GM12878 (cell line): Measurements from ENCODE around the gene GNPDA2. TPM values are rescaled to one million over a fixed set of nuclear protein-coding genes. Genes with fewer than 3 reads are reported as not detected.

ENCODE experiments used
- ATAC-seq: fragments of 200-7000 bp; cut with Tn5 transposase; 3 replicates; pipeline ENCODE4 v1.9.1; 2020; ENCODE audit warnings: mild to moderate bottlenecking, moderate library complexity
- BruUV-seq: library from RNA; stranded (reverse); fragments of 400-500 nt; replicated peaks from 2 replicates; lab custom pipeline; 2021; lab: Mats Ljungman, UMichigan
- CTCF ChIA-PET: fragments of 300-600 bp; sonication (Branson Sonifier 250); formaldehyde crosslinking; extraction: SDS; loops from one replicate; lab custom pipeline; 2021; ENCODE audit warnings: inconsistent platforms; lab: Yijun Ruan, JAX
- POLR2A ChIA-PET: fragments of 350-600 bp; formaldehyde crosslinking; extraction: SDS; loops from one replicate; lab custom pipeline; 2021; ENCODE audit warnings: inconsistent platforms; lab: Charles Lee
- RAD21 ChIA-PET: fragments of 300-600 bp; sonication (Branson Sonifier 250); formaldehyde crosslinking; loops from one replicate; lab custom pipeline; 2023; ENCODE audit warnings: antibody characterized with exemption; ENCODE audit not compliant: unreplicated experiment; lab: Charles Lee
- SMC1A ChIA-PET: fragments of 300-600 bp; sonication (Branson Sonifier 250); formaldehyde crosslinking; loops from one replicate; lab custom pipeline; 2023; ENCODE audit not compliant: unreplicated experiment, uncharacterized antibody; lab: Charles Lee
- DNase-seq: peaks from one replicate; pipeline ENCODE4 v3.0.0-alpha.2; 2011; ENCODE audit warnings: low read depth, low spot score
- FAIRE-seq: peaks from 3 replicates; lab custom pipeline; 2011; peaks lifted over from hg19 to GRCh38; lab: Jason Lieb, UNC
- H2AFZ ChIP-seq: 2 replicates; pipeline ENCODE4 v1.6.0; 2011; ENCODE audit warnings: low read depth, low read length, control low read depth; ENCODE audit not compliant: control insufficient read depth
- H3K27ac ChIP-seq: 2 replicates; pipeline ENCODE4 v1.5.1; 2011; ENCODE audit warnings: control low read depth; ENCODE audit not compliant: control insufficient read depth, insufficient read depth
- H3K27me3 ChIP-seq, 2 experiments: replicated peaks in 1 of 2; 2 replicates each; pipeline versions ENCODE4 v1.6.0 to v1.6.1; 2011; ENCODE audit warnings: low read length in 1 of 2; ENCODE audit not compliant: control insufficient read depth in 2 of 2, insufficient read depth in 2 of 2
- H3K36me3 ChIP-seq, 2 experiments: 2 replicates each; pipeline ENCODE4 v1.5.1; 2011; ENCODE audit warnings: low read length in 1 of 2; ENCODE audit not compliant: control insufficient read depth in 2 of 2, insufficient read depth in 2 of 2
- H3K4me1 ChIP-seq: 2 replicates; pipeline ENCODE4 v1.6.1; 2011; ENCODE audit warnings: mild to moderate bottlenecking, low read length, moderate library complexity, mixed read lengths; ENCODE audit not compliant: control insufficient read depth, insufficient read depth
- H3K4me2 ChIP-seq: 2 replicates; pipeline ENCODE4 v1.6.0; 2011; ENCODE audit warnings: control low read depth; ENCODE audit not compliant: control insufficient read depth, insufficient read depth
- H3K4me3 ChIP-seq: fragments of 200-600 bp; sonication (generic); 2 replicates; pipeline ENCODE4 v1.5.1; 2016
- H3K79me2 ChIP-seq: 2 replicates; pipeline ENCODE4 v1.6.0; 2011; ENCODE audit warnings: low read length; ENCODE audit not compliant: control insufficient read depth, insufficient read depth
- H3K9ac ChIP-seq: 2 replicates; pipeline ENCODE4 v1.8.0; 2011; ENCODE audit warnings: low read length, control low read depth, mixed read lengths; ENCODE audit not compliant: control insufficient read depth, insufficient read depth
- H3K9me3 ChIP-seq: replicated peaks from 3 replicates; pipeline ENCODE4 v1.5.1; 2011; ENCODE audit warnings: mild to moderate bottlenecking, low read length; ENCODE audit not compliant: control insufficient read depth, insufficient read depth
- H4K20me1 ChIP-seq: 2 replicates; pipeline ENCODE4 v1.6.0; 2011; ENCODE audit not compliant: control insufficient read depth, insufficient read depth
- ATF3 ChIP-seq: IDR thresholded peaks from 2 replicates; pipeline ENCODE4 v1.6.1; 2011; ENCODE audit warnings: low read depth, mild to moderate bottlenecking, low read length, moderate library complexity, borderline replicate concordance; ENCODE audit errors: extremely low read depth
- ATF7 ChIP-seq: fragments of 450-650 bp; IDR thresholded peaks from 2 replicates; pipeline ENCODE4 v1.6.1; 2016; ENCODE audit warnings: low read depth, mild to moderate bottlenecking
- IKZF2 ChIP-seq, 2 experiments: fragments of 450-650 bp; IDR thresholded peaks; 2 replicates each; pipeline ENCODE4 v1.6.1; 2017; ENCODE audit warnings: mild to moderate bottlenecking in 2 of 2, moderate library complexity in 2 of 2
- MLLT1 ChIP-seq: fragments of 450-650 bp; IDR thresholded peaks from 2 replicates; pipeline ENCODE4 v1.6.1; 2016; ENCODE audit warnings: mild to moderate bottlenecking
- NR2F1 ChIP-seq: fragments of 450-650 bp; conservative IDR thresholded peaks from 2 replicates; pipeline ENCODE4 v1.6.1; 2017; ENCODE audit warnings: mild to moderate bottlenecking
- PBX3 ChIP-seq: IDR thresholded peaks from 2 replicates; pipeline ENCODE4 v1.6.1; 2011; ENCODE audit warnings: mild to moderate bottlenecking, low read depth, low read length, moderate library complexity; ENCODE audit not compliant: insufficient replicate concordance
- RUNX3 ChIP-seq: IDR thresholded peaks from 2 replicates; pipeline ENCODE4 v1.6.1; 2012; ENCODE audit warnings: low read length, inconsistent platforms
- SRF ChIP-seq, 2 experiments: IDR thresholded peaks; 2 replicates each; pipeline ENCODE4 v1.6.1; 2011; ENCODE audit warnings: low read depth in 2 of 2, low read length in 2 of 2, mild to moderate bottlenecking in 1 of 2, moderate library complexity in 1 of 2
- STAT3 ChIP-seq: IDR thresholded peaks from 2 replicates; pipeline ENCODE4 v1.6.1; 2011; ENCODE audit warnings: low read depth, low read length, improper control_type of control experiment
- SUZ12 ChIP-seq: fragments of 200-600 bp; sonication (generic); IDR thresholded peaks from one replicate; pipeline ENCODE4 v1.6.1; 2018; ENCODE audit warnings: antibody characterized with exemption, mild to moderate bottlenecking; ENCODE audit not compliant: unreplicated experiment
- YY1 ChIP-seq: IDR thresholded peaks from 2 replicates; pipeline ENCODE4 v1.6.1; 2011; ENCODE audit warnings: low read depth, mild to moderate bottlenecking, low read length
- ZNF207 ChIP-seq: fragments of 450-650 bp; IDR thresholded peaks from 2 replicates; pipeline ENCODE4 v1.6.1; 2014; ENCODE audit warnings: antibody characterized with exemption, mild to moderate bottlenecking, borderline replicate concordance
- ZNF592 ChIP-seq: fragments of 450-650 bp; IDR thresholded peaks from 2 replicates; pipeline ENCODE4 v1.6.1; 2017; ENCODE audit warnings: mild to moderate bottlenecking, moderate library complexity
- WGBS: methylation state at CpG from one replicate; pipeline ENCODE4 v1.1.6; 2016; ENCODE audit warnings: low lambda C conversion rate; ENCODE audit not compliant: insufficient replicate concordance, insufficient coverage; ENCODE audit errors: missing lambda C conversion rate; 5-methylcytosine and 5-hydroxymethylcytosine counted together
- in situ Hi-C: fragments of 300-500 bp; cut with MboI; formaldehyde crosslinking; loops from 9 replicates; pipeline ENCODE4 v1.14.3; 2018; ENCODE audit warnings: mixed read lengths
- intact Hi-C: fragments of 100-400 bp; cut with micrococcal nuclease; formaldehyde crosslinking; loops from one replicate; pipeline ENCODE4 v1.14.2; 2022; ENCODE audit not compliant: unreplicated experiment
- polyA plus RNA-seq, 11 experiments: library from polyadenylated mRNA; depleted of rRNA in 4 of 11; unstranded in 6 of 11; stranded (reverse) in 5 of 11; fragments of >200 nt; fragmentation: Nextera tagmentation in 4 of 11; fragmentation: Illumina TruSeq in 1 of 11; extraction: Ambion mirVana in 4 of 11; extraction: Trizol in 1 of 11; gene quantifications; 1 replicate in 1 of 11; 2 replicates in 10 of 11; pipeline versions ENCODE4 v1.2.1 to v1.2.3, GENCODE V29; 2011 to 2016; ENCODE audit warnings: inconsistent platforms in 2 of 11, missing spikeins in 2 of 11, low read depth in 1 of 11
- total RNA-seq, 4 experiments: library from RNA; depleted of rRNA in 3 of 4; stranded (reverse); fragments of >200 nt in 3 of 4; fragmentation: Illumina TruSeq in 1 of 4; extraction: Trizol in 1 of 4; gene quantifications; 2 replicates each; pipeline versions ENCODE4 v1.2.1 to v1.2.3, GENCODE V29; 2013 to 2021

GNPDA2 gene
- total and polyA plus RNA-seq, 10 of the 15 experiments (the other 5 are each of a cell fraction or from before 2014, with no cell fraction given) = 16.7 to 45.8 (median 23.8) TPM

- TF ChIP-seq RUNX3 (no peak), YY1 (no peak), MLLT1 (no peak), STAT3 (no peak)
- TF ChIP-seq, all 136 proteins: peak for 0
Measured at GRCh38 chr4:44761306-44761705, 35.0 kb upstream of the GNPDA2 start (continued).

GRCh38 chr4:44760142-44760898 lies 34.0 kb upstream of the GNPDA2 start:
- intact Hi-C loops (loop anchor here (5.0 kb wide), 2 partner anchors 682 to 1512 kb away; no protein-coding TSS in a partner anchor), in situ Hi-C loops (loop anchor here (5.0 to 25.0 kb wide), 2 partner anchors 1512 to 1902 kb away; no protein-coding TSS in a partner anchor)
- ATAC-seq (peak; percentile 82), FAIRE-seq (peak; percentile 49), DNase-seq (no peak)
- no peaks in the 10 kb centered on the region for H3K36me3 ChIP-seq
- H4K20me1 ChIP-seq = no peaks in the 10 kb centered on the region
- POLR2A ChIA-PET = no interaction called here
- 29% methylated on average over 8 of the region's 8 CpGs for WGBS
- H3K4me2 ChIP-seq = no peak overlapping the region
- H3K79me2 ChIP-seq = no peaks in the 10 kb centered on the region
- no peak overlapping the region for H3K4me3 ChIP-seq
- H3K27me3 ChIP-seq = no peaks in the 10 kb centered on the region
- RAD21 ChIA-PET = interaction anchor here (1.0 to 1.1 kb wide), 2 partner anchors 28 to 168 kb away, joined by 3 to 4 read pairs; no protein-coding TSS in a partner anchor
- SMC1A ChIA-PET = interaction anchor here (1.4 to 1.5 kb wide), 3 partner anchors 27 to 1888 kb away, joined by 3 to 6 read pairs (median 3); no protein-coding TSS in a partner anchor
- no peak overlapping the region for H3K27ac ChIP-seq
- H3K9me3 ChIP-seq = no peaks in the 10 kb centered on the region
- no peak overlapping the region for H3K9ac ChIP-seq
- no peaks in the 10 kb centered on the region for H3K4me1 ChIP-seq
- CTCF ChIA-PET = interaction anchor here (0.7 to 2.5 kb wide), 17 partner anchors 9 to 1888 kb away, joined by 3 to 18 read pairs (median 3); no protein-coding TSS in a partner anchor
- no TSS peak for BruUV-seq
- H2AFZ ChIP-seq = no peak overlapping the region
- TF ChIP-seq ZNF207 (no peak), SUZ12 (no peak), SRF (IDR thresholded peaks at IDR 0.05; ENCODE audit: low read depth in 2 of 2, low read length in 2 of 2) (no peak), PBX3 (no peak), ZNF592 (no peak), ATF3 (no peak), IKZF2 (IDR thresholded peaks at IDR 0.05) (no peak), ATF7 (peak; percentile 53), NR2F1 (no peak)
